ENCODE measurements around the gene GUCA1A. TPM values are rescaled to one million over a fixed set of nuclear protein-coding genes. Genes with fewer than 3 reads are reported as not detected.

GUCA1A gene
- total RNA-seq, 1 experiment from 2014 or later = not detected

Other genes with a start within 250 kb of the GUCA1A start
- 36.8 TPM for gene CCND3, start 231.6 kb upstream of the GUCA1A start, total RNA-seq (2021; ENCODE audit: unreplicated experiment)
- 35.5 TPM for gene TAF8, start 122.8 kb upstream of the GUCA1A start, total RNA-seq (2021; ENCODE audit: unreplicated experiment)
- gene C6orf132, start 30.7 kb upstream of the GUCA1A start, total RNA-seq (2021; ENCODE audit: unreplicated experiment) = 12.9 TPM
- gene GUCA1B, start 21.6 kb downstream of the GUCA1A start, total RNA-seq (2021; ENCODE audit: unreplicated experiment) = 1.4 TPM
- gene MRPS10, start 44.5 kb downstream of the GUCA1A start, total RNA-seq (2021; ENCODE audit: unreplicated experiment) = 67.6 TPM

Data from Panc1 (cell line).